Left forelimb (tissue), 1 donor: ENCODE data around the gene H6PD.

Experiments
- DNase-seq: peaks from one replicate; pipeline ENCODE4 v3.0.0-alpha.2; 2018; ENCODE audit warnings: low spot score

Gene H6PD, protein sequence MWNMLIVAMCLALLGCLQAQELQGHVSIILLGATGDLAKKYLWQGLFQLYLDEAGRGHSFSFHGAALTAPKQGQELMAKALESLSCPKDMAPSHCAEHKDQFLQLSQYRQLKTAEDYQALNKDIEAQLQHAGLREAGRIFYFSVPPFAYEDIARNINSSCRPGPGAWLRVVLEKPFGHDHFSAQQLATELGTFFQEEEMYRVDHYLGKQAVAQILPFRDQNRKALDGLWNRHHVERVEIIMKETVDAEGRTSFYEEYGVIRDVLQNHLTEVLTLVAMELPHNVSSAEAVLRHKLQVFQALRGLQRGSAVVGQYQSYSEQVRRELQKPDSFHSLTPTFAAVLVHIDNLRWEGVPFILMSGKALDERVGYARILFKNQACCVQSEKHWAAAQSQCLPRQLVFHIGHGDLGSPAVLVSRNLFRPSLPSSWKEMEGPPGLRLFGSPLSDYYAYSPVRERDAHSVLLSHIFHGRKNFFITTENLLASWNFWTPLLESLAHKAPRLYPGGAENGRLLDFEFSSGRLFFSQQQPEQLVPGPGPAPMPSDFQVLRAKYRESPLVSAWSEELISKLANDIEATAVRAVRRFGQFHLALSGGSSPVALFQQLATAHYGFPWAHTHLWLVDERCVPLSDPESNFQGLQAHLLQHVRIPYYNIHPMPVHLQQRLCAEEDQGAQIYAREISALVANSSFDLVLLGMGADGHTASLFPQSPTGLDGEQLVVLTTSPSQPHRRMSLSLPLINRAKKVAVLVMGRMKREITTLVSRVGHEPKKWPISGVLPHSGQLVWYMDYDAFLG

DNA sequence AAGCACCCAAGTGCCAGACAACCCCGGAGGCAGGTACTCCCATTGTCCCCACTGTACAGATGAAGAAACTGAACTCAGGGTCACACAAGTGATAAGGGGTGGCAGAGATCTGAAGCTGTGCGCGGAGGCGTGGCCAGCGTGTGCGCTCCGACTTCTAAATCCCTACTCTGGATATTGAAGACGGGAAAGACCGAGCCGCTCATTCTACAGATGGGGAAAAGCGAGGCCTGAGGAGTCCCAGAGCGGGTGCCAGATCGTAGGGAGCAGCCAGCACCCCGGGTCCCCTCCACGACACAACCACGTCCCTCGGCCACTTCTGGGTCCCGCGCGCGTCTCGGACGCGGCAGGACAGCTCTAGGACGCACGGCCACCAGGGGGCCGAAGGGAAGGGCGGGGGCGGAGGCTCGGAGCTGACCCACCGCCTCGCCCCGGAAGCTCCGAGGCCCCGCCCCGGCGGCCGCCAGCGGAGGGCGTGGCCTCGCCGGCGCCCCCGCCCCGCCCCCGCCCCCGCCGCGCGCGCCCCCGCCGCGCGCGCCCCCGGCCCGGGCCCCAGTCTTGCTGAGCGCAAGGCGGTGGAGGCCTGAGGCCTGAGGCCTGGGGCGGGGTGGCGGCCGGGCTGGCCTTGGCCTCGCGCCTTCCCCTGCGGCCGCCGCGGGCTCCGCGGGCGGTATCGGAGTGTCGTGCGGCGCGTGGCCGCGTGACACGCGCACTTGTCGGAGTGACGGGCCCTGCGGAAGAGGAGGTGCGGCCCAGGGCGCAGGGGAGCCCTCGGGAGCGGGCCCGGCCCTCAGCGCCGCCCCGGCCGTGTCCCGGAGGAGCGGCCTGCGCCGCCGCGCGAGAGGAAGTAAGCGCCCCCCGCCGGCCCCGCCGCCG lies at the start of gene H6PD:
Gene H6PD, plus strand, starts transcription at position 552 of the 873 bp plus-strand sequence. CDS start 10,161 bp downstream, outside the sequence.
- DNase-seq = peak; percentile 92

DNA sequence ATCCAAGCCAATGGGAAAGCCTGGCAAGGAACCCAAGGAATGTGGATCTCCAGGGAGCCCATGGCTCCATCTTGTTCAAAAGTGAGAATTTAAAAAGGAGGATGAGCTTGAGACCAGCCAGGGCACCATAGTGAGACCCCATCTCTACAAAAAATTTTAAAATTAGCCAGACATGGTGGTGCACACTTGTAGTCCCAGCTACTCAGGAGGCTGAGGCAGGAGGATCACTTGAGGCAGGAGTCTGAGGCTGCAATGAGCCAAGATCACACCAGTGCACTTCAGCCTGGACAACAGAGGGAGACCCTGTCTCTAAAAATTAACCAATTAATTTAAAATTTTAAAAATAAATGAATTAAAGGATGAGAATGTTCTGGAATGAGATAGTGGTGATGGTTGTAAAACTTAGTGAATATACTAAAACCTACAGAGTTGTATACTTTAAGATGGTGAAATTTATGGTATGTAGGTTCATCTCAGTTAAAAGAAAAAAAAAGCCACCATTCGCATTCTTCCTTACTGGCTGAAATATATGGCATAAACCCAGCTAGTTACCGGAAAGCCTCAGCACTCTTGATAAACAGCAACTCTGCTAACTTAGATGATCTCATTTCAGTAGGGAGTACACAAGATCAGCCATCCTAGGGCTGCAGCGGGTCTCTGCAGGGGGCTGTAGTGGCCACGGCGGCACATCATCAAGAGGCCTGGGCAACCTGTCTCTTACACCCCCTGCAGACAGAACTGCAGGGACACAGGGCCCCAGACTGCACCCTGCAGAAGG lies 48.3 kb upstream of the H6PD start:
- no peak for DNase-seq

DNA sequence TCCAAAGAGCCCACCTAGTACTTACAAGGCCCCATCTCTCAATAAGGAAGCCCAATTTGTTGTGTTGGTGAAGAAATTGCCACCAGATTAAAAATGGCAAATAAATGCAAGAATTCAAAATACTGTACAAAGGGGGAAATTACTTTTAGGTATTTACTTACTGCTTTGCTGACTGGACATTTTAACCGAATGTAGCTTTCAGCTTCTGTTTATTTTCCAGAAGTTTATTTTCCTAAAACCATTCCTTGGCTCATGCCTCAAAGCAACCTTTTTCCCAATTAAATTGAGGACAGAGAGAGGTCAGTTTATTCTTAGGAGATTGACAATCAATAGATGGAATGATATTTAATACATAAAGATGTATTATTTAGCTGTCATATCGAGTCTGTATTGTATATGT lies 47.6 kb upstream of the H6PD start:
- DNase-seq = no peak

DNA sequence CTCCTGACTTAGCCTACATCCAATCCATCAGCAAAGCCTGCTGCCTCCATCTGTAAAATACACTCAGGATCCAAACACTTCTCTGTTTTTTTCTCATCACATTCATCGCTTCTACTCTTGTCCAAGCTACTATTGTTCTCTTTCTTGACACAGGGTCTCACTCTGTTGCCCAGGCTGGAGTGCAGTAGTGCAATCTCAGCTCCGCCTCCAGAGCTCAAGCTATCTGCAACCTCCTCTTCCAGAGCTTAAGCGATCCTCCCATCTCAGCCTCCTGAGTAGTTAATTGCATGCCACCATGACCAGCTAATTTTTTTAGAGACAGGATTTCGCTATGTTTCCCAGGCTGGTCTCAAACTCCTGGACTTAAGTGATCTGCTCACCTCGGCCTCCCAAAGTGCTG lies 44.3 kb upstream of the H6PD start:
- DNase-seq = no peak

DNA sequence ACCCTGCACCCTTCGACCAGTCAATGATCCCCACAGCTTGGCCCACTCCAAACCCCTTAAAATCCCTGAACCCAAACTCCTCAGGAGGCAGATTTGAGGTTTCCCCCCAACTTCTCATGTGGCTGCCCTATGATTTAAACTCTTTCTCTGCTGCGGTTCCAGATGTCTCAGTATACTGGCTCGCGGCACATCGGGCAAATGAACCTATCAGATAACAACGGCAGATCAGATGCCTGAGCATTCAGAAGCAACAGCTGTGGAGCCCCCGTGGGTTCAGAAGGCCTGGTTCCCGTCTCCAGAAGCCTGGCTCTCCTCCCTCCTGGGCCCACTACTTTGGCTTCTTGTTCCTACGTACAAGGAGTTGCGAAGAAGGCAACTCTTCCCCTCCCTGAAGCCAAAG lies 43.3 kb upstream of the H6PD start:
- DNase-seq = no peak

DNA sequence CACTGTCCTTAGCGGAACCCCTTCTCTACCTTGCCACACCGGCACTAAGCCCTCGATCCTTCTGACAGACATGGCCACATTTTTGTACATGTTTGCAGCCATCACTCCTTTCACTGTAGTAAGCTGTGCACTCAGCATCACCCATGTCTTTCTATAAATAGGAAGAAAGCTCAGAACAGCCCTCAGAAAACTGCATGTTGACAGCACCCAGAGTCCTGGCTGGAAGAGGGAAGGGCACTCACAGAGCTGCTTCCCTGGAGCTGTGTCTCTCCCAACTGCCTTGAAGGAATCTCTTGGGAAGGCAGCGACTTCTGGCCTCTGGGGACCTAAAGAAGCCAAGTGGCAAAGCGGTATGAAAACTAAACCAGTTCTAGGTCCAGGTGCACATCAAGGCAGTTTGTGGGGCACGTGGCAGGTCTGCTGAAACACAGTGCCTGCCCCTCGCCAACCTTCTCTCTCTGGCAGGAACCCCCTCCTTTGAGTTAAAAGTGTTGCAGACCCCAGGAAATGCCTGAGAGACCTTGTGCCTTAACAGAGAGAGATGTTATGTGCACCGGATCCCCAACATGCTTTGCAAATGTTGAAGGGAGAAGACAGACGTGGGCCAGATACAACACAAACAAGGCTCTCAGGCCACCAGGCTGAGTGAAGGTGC lies 41.9 kb upstream of the H6PD start:
- no peak for DNase-seq

DNA sequence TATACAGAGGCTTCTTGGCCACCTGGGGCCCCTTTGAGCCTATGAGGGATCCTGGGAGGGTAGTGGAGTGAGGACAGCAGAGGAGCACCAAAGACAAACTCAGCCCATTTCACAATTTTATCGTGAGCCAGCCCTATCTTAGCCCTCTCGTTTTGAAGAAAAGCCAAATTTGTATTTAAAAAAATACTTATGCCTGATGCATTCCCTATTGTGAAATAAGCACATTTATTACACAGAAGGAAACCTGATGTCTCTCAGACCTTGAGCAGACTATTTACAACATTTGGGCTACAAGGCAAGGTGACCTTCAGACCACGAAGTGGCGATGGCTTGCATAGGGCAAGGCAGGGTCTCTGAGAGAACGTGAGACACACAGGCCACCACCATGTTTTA lies 41.3 kb upstream of the H6PD start:
- DNase-seq = no peak

DNA sequence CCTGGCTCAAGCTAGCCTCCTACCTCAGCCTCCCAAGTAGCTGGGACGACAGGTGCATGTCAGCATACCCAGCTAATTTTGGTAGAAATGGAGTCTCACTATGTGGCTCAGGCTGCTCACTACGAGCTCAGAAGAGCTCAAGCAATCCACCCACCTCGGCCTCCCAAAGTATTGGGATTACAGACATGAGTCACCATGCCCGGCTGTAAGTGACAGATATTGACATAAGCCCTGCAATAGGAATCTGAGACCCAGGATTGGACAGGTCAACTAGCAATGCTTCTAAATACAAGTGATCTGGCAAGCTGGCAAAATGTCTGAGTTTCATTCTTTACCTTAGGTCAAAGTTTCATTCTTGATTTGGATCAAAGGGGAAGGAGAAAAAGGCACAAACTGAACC lies 40.5 kb upstream of the H6PD start:
- no peak for DNase-seq

DNA sequence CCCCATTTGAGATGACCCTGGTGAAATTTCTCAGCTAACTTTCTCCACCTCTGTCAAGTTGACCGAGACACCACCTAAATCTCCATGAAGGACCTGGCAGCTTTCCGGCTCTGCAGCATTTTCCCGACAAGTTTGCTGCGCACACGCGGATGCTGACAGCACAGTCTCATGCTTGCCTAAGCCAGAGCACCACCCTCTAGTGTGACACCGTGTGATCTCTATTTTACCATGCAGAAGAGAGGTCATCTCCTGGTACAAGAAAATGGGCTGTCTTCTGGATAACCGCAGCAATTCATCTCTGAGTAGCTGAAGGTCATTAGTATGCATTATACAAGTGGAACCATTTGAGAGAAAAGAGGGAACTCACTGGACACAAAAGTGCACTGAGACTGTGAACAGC lies 38.9 kb upstream of the H6PD start:
- DNase-seq = no peak

DNA sequence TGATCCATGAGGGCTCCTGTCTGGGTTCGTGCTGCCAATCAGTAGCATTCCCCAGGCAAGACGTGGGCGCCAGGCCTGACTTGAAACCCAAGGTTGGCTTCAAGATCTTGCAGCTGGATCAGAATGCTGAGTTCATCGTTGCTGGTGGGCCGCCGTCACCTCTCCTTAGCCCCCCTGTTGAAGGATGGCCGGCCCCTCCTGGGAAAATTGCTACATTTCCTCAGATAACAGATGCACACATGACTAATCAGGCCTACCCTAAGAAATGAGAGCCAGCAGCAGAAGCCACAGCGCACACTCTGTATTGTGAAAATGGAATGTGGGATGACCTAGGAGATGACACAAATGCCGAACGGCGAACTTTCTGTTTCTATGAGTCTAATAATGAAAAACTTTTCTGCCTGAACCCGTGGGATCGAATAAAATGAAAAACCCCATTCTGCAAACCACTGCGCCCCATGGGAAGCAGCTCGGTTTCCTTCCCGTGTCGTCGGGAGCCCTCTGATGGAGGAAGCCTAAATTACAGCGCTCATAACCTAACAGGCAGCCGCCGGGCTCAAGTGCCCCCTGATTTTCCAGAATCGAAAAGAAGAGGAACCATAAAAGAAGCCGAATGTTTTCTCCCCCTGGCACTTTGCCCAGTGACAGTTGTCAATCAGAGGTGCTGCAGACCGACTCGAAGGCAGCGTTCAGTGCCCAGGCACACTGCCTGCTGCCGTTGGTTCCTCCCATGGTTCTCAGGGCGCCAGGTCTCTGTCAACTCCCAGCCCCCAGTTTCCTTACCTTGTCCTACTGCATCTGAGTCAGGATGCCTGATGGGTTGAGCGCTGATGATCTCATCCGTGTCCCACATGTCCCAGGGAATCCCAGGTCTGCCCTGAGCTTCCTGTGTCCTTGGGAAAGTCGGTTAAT lies 38.2 kb upstream of the H6PD start:
- DNase-seq = peak; percentile 74

DNA sequence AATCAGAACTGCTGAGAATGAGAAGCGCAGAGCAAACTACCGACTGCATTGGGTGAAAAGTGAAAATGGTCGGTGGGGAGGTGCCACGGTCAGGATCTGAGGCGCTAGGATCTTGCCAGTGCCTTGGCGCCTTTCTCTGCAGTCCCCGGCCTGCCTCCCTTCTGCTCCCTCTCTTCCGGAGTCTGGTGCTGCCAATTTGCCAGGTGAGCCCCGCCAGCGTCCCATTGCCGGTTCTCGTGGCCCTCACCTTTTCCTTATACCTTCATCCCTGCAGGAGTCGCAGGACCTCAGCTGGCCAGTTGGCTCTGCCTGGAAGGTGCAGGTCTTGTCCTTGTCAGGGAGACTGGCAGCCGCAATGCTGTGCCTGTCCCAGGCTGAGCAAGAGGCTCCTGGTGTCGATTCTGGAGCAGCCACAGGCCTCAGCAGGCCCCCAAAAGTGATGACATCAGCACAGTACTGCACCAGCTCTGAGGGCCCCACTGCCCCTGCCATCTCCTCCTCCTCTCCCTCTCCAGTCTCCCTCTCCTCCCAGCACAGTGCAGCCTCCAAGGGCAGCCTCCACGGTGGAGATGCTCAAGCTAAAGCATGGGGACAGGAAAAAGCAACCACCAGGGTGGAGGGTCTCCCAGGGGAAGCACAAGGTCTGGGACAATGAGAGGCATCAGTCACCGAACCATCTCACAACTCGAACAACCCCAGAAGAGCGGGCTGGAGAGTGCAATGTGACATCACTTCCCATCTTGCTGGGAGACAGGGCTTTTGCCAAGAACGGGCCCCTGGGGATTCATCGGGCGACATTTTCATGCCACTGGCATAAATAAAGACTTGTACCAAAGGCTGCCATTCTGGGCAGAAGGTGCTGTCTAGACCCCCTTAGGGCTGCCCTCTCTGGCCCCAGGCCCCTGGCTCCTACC lies 37.1 kb upstream of the H6PD start:
- DNase-seq = no peak

DNA sequence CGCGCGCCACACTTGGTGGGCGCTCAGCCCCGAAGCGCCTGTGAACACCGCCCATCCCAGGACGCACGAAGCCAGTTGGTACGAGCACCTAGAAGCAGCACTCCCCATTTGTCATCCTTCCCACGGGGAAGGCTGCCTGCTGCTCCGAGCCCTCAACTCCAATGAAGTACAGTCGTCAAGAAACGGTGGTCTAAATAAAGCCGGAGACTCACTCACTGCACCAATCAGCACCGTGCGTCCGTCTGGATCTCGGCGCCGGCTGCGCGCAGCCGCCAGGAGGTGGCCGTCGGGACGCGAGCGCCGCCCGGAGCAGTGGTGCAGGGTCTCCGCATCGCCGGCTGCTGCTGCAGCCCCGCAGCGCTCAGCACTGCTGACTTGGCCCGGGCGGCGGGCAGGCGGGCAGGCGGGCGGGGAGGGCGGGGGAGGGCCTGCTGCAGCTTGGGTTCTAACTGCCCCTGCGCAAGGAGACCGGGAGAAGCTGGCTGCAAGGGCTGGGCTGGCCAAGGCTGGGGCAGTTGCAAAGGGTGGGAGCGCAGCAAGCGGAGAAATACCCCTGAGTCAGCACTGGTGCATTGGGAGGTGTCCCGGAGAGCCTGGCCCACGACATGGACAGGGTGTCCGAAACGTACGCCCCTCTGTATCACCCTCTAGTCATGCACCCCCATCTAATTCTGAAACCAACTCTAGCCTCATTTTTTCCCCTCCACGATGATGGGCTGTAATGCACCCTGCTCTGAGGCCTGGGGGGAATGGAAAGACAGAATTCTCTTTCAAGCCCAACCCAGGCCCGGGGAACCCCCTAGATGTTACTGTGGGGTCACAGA lies 35.8 kb upstream of the H6PD start:
- no peak for DNase-seq

DNA sequence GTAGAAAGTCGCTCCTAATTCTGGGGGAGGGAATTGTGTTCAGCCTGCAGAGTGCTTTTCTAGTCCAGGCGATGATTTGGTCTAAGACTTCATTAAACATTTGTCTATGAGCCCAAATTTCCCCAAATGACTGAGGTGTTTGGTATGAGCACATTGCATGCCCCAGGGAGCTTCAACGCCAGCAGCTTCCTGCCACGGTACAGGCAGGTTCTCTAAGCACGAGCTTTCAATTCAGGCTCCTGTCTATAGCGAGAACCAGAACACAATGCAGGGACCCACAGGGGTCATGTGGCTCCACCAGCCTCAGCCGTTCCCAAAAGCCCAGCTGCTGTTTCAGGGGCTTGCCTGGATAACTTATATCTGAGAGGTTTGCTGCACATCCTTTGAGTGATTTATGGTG lies 34.1 kb upstream of the H6PD start:
- no peak for DNase-seq

DNA sequence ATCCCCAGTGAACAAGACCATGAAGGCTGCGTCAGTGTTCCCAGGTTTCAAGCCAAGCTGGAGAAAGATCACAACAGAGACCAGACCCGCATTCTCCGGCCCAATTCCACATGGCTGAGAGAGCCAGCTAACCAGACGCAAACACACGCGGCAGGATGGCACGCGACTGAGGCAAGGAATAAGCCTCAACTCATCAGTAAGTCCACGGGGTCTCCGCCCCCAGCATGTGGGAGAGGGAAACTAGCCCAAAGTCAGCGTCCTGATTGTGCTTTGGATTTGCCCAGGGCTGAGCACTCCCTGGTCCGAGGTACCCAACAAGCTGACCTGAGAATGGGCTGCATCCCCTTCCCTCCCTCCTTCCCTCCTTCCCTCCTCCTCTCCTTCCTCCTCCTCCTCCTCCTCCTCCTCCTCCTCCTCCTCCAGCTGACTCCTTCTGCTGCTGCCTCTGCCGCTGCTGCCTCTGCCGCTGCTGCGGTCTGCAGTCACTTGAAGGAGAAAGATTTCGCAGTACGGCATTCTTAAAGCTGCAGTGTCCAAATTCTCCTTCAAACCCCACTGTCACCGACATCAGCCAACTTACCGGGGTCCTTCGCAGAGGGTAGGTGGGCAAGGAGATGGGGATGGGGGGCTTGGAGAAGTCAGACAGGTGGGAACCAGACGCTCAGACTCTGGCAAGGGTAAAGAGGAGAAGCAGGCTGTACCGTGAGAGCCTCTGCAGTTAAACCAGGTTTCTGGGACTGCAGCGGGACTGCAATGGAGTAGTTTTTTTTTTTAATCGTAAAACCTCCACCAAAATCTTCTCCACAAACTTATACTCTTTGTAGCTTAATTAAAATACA lies 33.0 kb upstream of the H6PD start:
- no peak for DNase-seq

DNA sequence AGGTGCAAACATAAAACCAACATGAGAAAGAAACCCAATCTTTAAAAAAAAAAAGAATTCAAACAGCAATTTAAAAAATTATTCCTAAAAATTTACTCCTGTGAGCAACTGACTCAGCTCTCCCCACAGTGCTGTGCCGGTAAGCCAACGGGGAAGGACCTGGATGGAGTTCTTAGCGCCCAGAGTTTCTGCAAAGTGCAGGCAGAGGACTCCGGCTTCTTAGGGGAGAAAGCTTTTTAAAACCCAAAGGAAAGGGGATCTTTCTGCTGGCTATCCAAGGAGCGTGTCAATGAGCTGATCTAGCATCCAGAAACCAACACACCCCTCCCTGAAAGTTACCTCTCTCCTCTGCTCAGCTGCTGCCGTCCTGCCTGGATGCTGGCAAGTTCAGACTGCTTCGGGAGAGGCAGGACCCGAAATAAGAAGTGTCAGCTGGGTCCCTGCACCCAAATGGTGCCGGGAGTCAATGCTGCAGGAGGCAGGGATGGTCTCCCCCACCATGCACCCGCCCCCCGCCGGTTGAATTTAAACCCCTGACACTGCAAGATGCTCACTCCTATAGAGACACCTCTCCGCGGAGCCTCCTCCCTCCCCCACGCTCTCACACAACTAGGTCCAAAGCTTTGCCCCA lies 32.2 kb upstream of the H6PD start:
- DNase-seq = no peak

DNA sequence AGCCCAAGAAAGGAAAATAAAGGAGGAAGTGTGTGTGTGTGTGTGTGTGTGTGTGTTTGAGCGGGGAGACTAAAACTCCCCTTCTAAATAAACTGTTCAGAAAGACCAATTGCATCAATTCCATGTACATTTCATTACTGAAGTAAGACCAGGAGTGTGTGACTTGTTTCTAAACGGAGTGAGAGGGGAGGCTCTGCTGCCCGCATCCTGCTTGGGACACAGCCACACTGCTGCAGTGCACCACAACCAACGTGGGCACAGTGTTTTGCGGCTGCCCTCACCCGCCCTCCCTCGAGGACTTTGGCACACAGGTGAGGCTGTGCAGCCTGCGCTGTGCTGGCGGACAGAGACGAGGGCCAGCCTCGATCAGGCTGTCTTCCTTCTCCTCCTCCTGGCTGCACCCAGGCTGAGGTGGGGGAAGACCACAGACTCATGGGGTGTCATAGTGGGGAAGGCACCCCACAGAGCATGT lies 31.0 kb upstream of the H6PD start:
- no peak for DNase-seq
